ENCODE measurements around the gene GNB1L. TPM values are rescaled to one million over a fixed set of nuclear protein-coding genes. Genes with fewer than 3 reads are reported as not detected.

GNB1L gene
- total and polyA plus RNA-seq, 9 of the 15 experiments (the other 6 are each of a cell fraction or from before 2014, with no cell fraction given) = 0.56 to 50.5 (median 10.2) TPM

GRCh38 chr22:19750507-19751490 is 103.9 kb downstream of the GNB1L start:
- ChIA-PET CTCF (ENCODE audit: low intra/inter-chr PET ratio) (no interaction called here), POLR2A (interaction anchor here (0.6 to 4.5 kb wide), 10 partner anchors 8 to 1277 kb away, joined by 3 to 37 read pairs (median 4); no protein-coding TSS in a partner anchor)
- Histone ChIP-seq H3K79me2 (ENCODE audit: control insufficient read depth, insufficient read depth, low read length) (no peaks in the 10 kb centered on the region), H3K27ac (ENCODE audit: extremely low read depth, low read depth, low read length) (no peak overlapping the region), H3K36me3 (ENCODE audit: control insufficient read depth, insufficient read depth, low read length) (no peaks in the 10 kb centered on the region), H3K9me1 (ENCODE audit: control insufficient read depth, insufficient read depth, low read length) (no peaks in the 10 kb centered on the region), H3K9ac (ENCODE audit: insufficient read depth in 1 of 2, low read depth in 2 of 2, low read length in 2 of 2) (peak overlapping the region in 1 of 2 experiments; percentile 66; a peak in 2 of 4 replicates), H3K4me3 (no peak overlapping the region), H3K9me3 (replicated peaks; ENCODE audit: control insufficient read depth, insufficient read depth, low read depth, low read length) (no peaks in the 10 kb centered on the region; the same call in 1 of the 2 replicates), H4K20me1 (replicated peaks; ENCODE audit: control insufficient read depth, insufficient read depth, low read length) (peaks cover 50% of the 10 kb centered on the region), H2AFZ (ENCODE audit: low read depth, low read length) (no peak overlapping the region), H3K4me1 (replicated peaks in 1 of 2; ENCODE audit: control insufficient read depth in 2 of 2, insufficient read depth in 2 of 2, low read length in 2 of 2) (peaks cover 5 to 70% of the 10 kb centered on the region in 2 experiments), H3K4me2 (ENCODE audit: insufficient read depth, low read length) (no peak overlapping the region), H3K27me3 (ENCODE audit: control insufficient read depth in 2 of 2, insufficient read depth in 2 of 2, low read length in 2 of 2) (peaks cover 56 to 82% of the 10 kb centered on the region in 2 experiments; a peak in 4 of 5 replicates)
- FAIRE-seq (no peak), DNase-seq (ENCODE audit: extremely low read depth in 1 of 4, low spot score in 3 of 4) (no peak), ATAC-seq (no peak)
- intact Hi-C loops (cut with micrococcal nuclease) (no loop called here), in situ Hi-C loops (cut with MboI) (no loop called here)
- BruUV-seq (replicated peaks) = no TSS peak
- whole genome bisulfite sequencing (ENCODE audit: insufficient coverage, low coverage, missing lambda C conversion rate) = 10% methylated on average over 26 of the region's 27 CpGs
- no peak for TF ChIP-seq NCOA1 (IDR thresholded peaks at IDR 0.05; ENCODE audit: low read depth)
- no peak for TF ChIP-seq FOXM1 (IDR thresholded peaks at IDR 0.05; ENCODE audit: low read depth)
- TF ChIP-seq FOXM1 (CRISPR knock-in tag; IDR thresholded peaks at IDR 0.05; ENCODE audit: low read depth) = no peak
- no peak for TF ChIP-seq NFE2L1 (tag; IDR thresholded peaks at IDR 0.05; ENCODE audit: borderline replicate concordance, low read depth)
- no peak for TF ChIP-seq CREB3L1 (IDR thresholded peaks at IDR 0.05; ENCODE audit: borderline replicate concordance, low read depth)
- TF ChIP-seq MCM7 (IDR thresholded peaks at IDR 0.05) = 0 out of 4 replicates have a peak, but pooled peaks of 1 of the 2 experiments have one; percentile 59
- TF ChIP-seq SMARCA4 (IDR thresholded peaks at IDR 0.05) = no peak
- TF ChIP-seq NONO (IDR thresholded peaks at IDR 0.05; ENCODE audit: low read depth in 2 of 2, low read length in 1 of 2) = no peak
- no peak for TF ChIP-seq GTF3C2 (IDR thresholded peaks at IDR 0.05; ENCODE audit: borderline replicate concordance, extremely low read depth, insufficient read length)
- 0 out of 2 replicates have a peak, but pooled peaks have one; percentile 15 for TF ChIP-seq OTX1 (CRISPR knock-in tag; IDR thresholded peaks at IDR 0.05)
- TF ChIP-seq MCM2 (IDR thresholded peaks at IDR 0.05; ENCODE audit: low read depth) = no peak
- TF ChIP-seq ELK3 (CRISPR knock-in tag; IDR thresholded peaks at IDR 0.05) = no peak
- 0 out of 2 replicates have a peak, but pooled peaks have one; percentile 6 for TF ChIP-seq TEAD4 (IDR thresholded peaks at IDR 0.05; ENCODE audit: low read length)
- TF ChIP-seq TEAD4 (CRISPR knock-in tag; IDR thresholded peaks at IDR 0.05; ENCODE audit: borderline replicate concordance) = no peak
- TF ChIP-seq MCM3 (IDR thresholded peaks at IDR 0.05) = peak; percentile 80; the same call in 1 of the 2 replicates
